HL-60 (cell line): Measurements from ENCODE around the gene RPS8.

Source experiments
- DNase-seq, 2 experiments: peaks; one replicate each; pipeline ENCODE4 v3.0.0-alpha.2; 2010 to 2020; ENCODE audit warnings: low read depth in 1 of 2, low spot score in 1 of 2
- H3K27ac ChIP-seq: fragments of 250-450 bp; sonication (Bioruptor Pico); replicated peaks from 2 replicates; pipeline ENCODE4 v1.5.1; 2020; ENCODE audit warnings: mild to moderate bottlenecking, moderate library complexity
- H3K27me3 ChIP-seq: fragments of 250-450 bp; sonication (Bioruptor Pico); 2 replicates; pipeline ENCODE4 v1.5.1; 2021; ENCODE audit warnings: mild to moderate bottlenecking, moderate library complexity; ENCODE audit not compliant: insufficient read depth, poor library complexity, severe bottlenecking
- H3K4me3 ChIP-seq: replicated peaks from 2 replicates; pipeline ENCODE4 v1.5.1; 2011; ENCODE audit warnings: mild to moderate bottlenecking, control low read depth, low read length; ENCODE audit not compliant: insufficient read depth
- GABPA ChIP-seq: IDR thresholded peaks from 2 replicates; pipeline ENCODE4 v1.6.1; 2012; ENCODE audit warnings: low read depth
- POLR2AphosphoS5 ChIP-seq: IDR thresholded peaks from 2 replicates; pipeline ENCODE4 v1.6.1; 2012; ENCODE audit warnings: low read depth
- SPI1 ChIP-seq: IDR thresholded peaks from 2 replicates; pipeline ENCODE4 v1.6.1; 2012; ENCODE audit warnings: low read depth, mild to moderate bottlenecking, borderline replicate concordance
- TF ChIP-seq, protein P1 (sequence below): IDR thresholded peaks from one replicate; pipeline ENCODE4 v1.5.1; 2011; ENCODE audit warnings: low read length, control low read depth, inconsistent platforms; ENCODE audit not compliant: insufficient read depth
- TF ChIP-seq, protein P2 (sequence below): IDR thresholded peaks from 2 replicates; pipeline ENCODE4 v1.6.1; 2012; ENCODE audit warnings: low read depth; ENCODE audit not compliant: insufficient replicate concordance

RPS8 gene

DNA sequence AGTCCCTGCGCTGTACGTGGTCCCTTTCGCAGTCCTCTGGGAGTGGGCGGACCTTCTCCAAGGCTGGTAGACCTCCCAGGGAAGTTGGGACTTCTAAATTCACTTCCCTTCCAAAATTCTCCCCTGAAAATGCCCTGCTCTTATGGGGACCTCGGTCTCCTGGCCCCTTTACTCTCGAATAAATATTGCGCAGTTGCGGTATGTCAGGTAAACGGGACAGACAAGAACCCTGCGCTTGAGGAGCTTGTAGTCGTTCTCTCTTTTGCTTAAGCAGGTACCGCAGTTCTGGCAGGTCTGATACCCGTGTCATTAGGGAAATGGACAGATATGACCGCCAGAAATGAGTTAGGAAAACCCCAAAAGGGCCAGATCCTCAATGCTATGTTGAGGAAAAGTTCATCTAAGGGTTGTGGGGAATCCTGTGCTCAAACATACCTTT is 35.1 kb upstream of the RPS8 start:
- Histone ChIP-seq H3K27me3 (no peaks in the 10 kb centered on the region), H3K27ac (peak overlapping the region; percentile 77), H3K4me3 (peak overlapping the region; percentile 70)
- DNase-seq, result no peak
- no peak; the same call in 1 of the 2 replicates for TF ChIP-seq SPI1
- TF ChIP-seq POLR2AphosphoS5, result no peak
- TF ChIP-seq GABPA, result no peak
- TF ChIP-seq, protein P1, sequence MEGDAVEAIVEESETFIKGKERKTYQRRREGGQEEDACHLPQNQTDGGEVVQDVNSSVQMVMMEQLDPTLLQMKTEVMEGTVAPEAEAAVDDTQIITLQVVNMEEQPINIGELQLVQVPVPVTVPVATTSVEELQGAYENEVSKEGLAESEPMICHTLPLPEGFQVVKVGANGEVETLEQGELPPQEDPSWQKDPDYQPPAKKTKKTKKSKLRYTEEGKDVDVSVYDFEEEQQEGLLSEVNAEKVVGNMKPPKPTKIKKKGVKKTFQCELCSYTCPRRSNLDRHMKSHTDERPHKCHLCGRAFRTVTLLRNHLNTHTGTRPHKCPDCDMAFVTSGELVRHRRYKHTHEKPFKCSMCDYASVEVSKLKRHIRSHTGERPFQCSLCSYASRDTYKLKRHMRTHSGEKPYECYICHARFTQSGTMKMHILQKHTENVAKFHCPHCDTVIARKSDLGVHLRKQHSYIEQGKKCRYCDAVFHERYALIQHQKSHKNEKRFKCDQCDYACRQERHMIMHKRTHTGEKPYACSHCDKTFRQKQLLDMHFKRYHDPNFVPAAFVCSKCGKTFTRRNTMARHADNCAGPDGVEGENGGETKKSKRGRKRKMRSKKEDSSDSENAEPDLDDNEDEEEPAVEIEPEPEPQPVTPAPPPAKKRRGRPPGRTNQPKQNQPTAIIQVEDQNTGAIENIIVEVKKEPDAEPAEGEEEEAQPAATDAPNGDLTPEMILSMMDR, result no peak
- TF ChIP-seq, protein P2, sequence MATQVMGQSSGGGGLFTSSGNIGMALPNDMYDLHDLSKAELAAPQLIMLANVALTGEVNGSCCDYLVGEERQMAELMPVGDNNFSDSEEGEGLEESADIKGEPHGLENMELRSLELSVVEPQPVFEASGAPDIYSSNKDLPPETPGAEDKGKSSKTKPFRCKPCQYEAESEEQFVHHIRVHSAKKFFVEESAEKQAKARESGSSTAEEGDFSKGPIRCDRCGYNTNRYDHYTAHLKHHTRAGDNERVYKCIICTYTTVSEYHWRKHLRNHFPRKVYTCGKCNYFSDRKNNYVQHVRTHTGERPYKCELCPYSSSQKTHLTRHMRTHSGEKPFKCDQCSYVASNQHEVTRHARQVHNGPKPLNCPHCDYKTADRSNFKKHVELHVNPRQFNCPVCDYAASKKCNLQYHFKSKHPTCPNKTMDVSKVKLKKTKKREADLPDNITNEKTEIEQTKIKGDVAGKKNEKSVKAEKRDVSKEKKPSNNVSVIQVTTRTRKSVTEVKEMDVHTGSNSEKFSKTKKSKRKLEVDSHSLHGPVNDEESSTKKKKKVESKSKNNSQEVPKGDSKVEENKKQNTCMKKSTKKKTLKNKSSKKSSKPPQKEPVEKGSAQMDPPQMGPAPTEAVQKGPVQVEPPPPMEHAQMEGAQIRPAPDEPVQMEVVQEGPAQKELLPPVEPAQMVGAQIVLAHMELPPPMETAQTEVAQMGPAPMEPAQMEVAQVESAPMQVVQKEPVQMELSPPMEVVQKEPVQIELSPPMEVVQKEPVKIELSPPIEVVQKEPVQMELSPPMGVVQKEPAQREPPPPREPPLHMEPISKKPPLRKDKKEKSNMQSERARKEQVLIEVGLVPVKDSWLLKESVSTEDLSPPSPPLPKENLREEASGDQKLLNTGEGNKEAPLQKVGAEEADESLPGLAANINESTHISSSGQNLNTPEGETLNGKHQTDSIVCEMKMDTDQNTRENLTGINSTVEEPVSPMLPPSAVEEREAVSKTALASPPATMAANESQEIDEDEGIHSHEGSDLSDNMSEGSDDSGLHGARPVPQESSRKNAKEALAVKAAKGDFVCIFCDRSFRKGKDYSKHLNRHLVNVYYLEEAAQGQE, result no peak

DNA sequence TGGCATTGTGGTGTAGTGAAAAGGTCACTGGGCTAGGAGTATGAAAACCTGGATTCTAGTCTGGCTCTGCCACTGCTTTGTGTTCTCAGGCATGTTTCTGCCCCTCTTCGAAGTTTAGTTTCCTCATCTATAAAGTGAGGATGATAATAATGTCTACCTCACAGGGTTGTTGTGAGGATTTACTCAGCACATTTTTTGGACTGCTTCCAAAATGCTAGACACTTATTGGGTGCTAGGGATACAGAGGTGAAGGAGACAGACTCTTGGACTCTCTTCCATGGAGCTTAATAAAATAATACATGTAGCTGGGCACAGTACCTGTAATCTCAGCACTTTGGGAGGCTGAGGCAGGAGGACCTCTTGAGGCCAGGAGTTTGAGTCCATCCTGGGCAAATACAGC is 32.1 kb upstream of the RPS8 start:
- DNase-seq, result no peak
- Histone ChIP-seq H3K27ac (no peak overlapping the region), H3K27me3 (no peaks in the 10 kb centered on the region), H3K4me3 (no peak overlapping the region)
- no peak for TF ChIP-seq POLR2AphosphoS5
- TF ChIP-seq SPI1, result no peak
- TF ChIP-seq, protein P1, result no peak
- TF ChIP-seq, protein P2, result no peak
- TF ChIP-seq GABPA, result no peak

DNA sequence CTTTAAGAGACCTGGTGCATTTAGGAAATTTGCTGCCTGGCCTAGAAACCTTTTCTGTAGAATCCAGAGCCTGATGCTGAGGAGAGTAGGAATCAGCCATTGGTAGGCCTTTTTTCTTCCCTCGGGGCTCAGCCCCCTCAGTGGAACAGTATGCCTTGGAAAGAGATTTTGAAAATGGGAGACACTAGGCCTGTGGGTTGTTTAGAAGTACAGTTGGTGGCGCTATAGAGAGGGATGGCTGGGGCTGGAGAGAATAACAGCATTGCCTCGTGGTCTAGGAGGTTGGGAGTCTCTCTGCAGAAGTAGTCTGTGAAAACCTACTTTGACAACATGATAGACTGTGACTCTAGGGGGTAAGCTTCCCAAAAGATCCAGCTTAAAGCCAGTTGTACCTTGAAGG is 27.5 kb upstream of the RPS8 start:
- no peaks in the 10 kb centered on the region for H3K27me3 ChIP-seq
- no peak for DNase-seq
- no peak overlapping the region for H3K4me3 ChIP-seq
- TF ChIP-seq SPI1, result no peak
- TF ChIP-seq POLR2AphosphoS5, result no peak
- TF ChIP-seq, protein P1, result no peak
- no peak for TF ChIP-seq GABPA
- TF ChIP-seq, protein P2, result no peak
- no peak overlapping the region for H3K27ac ChIP-seq
